ENCODE measurements around the gene ANP32B. TPM values are rescaled to one million over a fixed set of nuclear protein-coding genes. Genes with fewer than 3 reads are reported as not detected.

ANP32B gene
- total RNA-seq: 15.4 and 18.5 TPM in 2 replicates
- 64.3 and 75.3 TPM in 2 replicates for polyA plus RNA-seq

GRCh38 chr9:97982683-97983588 is at the start of gene ANP32B:
TSS of gene ANP32B (plus strand) at chr9:97983341. CDS start at chr9:97983556, 215 bp downstream.
- no peaks in the 10 kb centered on the region for H3K36me3 ChIP-seq (replicated peaks; ENCODE audit: insufficient read depth, low read depth)
- H3K27me3 ChIP-seq: no peaks in the 10 kb centered on the region
- 1% methylated on average over 49 of the region's 105 CpGs for WGBS (ENCODE audit: low lambda C conversion rate, missing lambda C conversion rate)
- H3K4me3 ChIP-seq: peak within 1 kb of the TSS; percentile 100
- peak; percentile 61 for TF ChIP-seq CTCF (IDR thresholded peaks at IDR 0.05; ENCODE audit: poor library complexity)
- no peak for TF ChIP-seq EZH2phosphoT487 (IDR thresholded peaks at IDR 0.05; ENCODE audit: low read depth, severe bottlenecking, unreplicated experiment)
- H3K79me2 ChIP-seq: peaks cover 30% of the 10 kb centered on the region
- no peaks in the 10 kb centered on the region for H3K9me2 ChIP-seq (replicated peaks; ENCODE audit: insufficient read depth)
- peak within 1 kb of the TSS; percentile 98 for H3K4me2 ChIP-seq
- H3K9me3 ChIP-seq (ENCODE audit: low read depth): no peaks in the 10 kb centered on the region
- peak; percentile 96 for DNase-seq (ENCODE audit: low spot score)
- peak within 1 kb of the TSS; percentile 100 for H3K27ac ChIP-seq
- H3K4me1 ChIP-seq (ENCODE audit: insufficient read depth): peaks cover 18% of the 10 kb centered on the region
- H4K20me1 ChIP-seq (ENCODE audit: insufficient read depth, poor library complexity, severe bottlenecking): peaks cover 11% of the 10 kb centered on the region
- H2AFZ ChIP-seq: peak within 1 kb of the TSS; percentile 98

GRCh38 chr9:97934321-97935115 is 48.6 kb upstream of the ANP32B start:
- Histone ChIP-seq H3K9me2 (replicated peaks; ENCODE audit: insufficient read depth) (no peaks in the 10 kb centered on the region), H4K20me1 (ENCODE audit: insufficient read depth, poor library complexity, severe bottlenecking) (no peaks in the 10 kb centered on the region), H3K36me3 (replicated peaks; ENCODE audit: insufficient read depth, low read depth) (no peaks in the 10 kb centered on the region), H3K9me3 (ENCODE audit: low read depth) (no peaks in the 10 kb centered on the region), H3K4me3 (no peak overlapping the region), H3K27ac (no peak overlapping the region), H3K4me2 (no peak overlapping the region), H3K4me1 (ENCODE audit: insufficient read depth) (no peaks in the 10 kb centered on the region), H2AFZ (no peak overlapping the region), H3K27me3 (peaks cover 74% of the 10 kb centered on the region), H3K79me2 (no peaks in the 10 kb centered on the region)
- TF ChIP-seq CTCF (IDR thresholded peaks at IDR 0.05; ENCODE audit: poor library complexity): no peak
- TF ChIP-seq EZH2phosphoT487 (IDR thresholded peaks at IDR 0.05; ENCODE audit: low read depth, severe bottlenecking, unreplicated experiment): no peak
- TF ChIP-seq EZH2 (IDR thresholded peaks at IDR 0.05; ENCODE audit: borderline replicate concordance): no peak
- WGBS (ENCODE audit: low lambda C conversion rate, missing lambda C conversion rate): 31% methylated on average over 5 of the region's 6 CpGs
- DNase-seq (ENCODE audit: low spot score): no peak

- H3K4me1 ChIP-seq (ENCODE audit: insufficient read depth): no peaks in the 10 kb centered on the region
- no peaks in the 10 kb centered on the region for H4K20me1 ChIP-seq (ENCODE audit: insufficient read depth, poor library complexity, severe bottlenecking)
- DNase-seq (ENCODE audit: low spot score): no peak
- no peaks in the 10 kb centered on the region for H3K79me2 ChIP-seq
- no peak for TF ChIP-seq CTCF (IDR thresholded peaks at IDR 0.05; ENCODE audit: poor library complexity)
- 65% methylated on average over 1 of the region's 1 CpG for WGBS (ENCODE audit: low lambda C conversion rate, missing lambda C conversion rate)
- H3K4me2 ChIP-seq: no peak overlapping the region
- H2AFZ ChIP-seq: no peak overlapping the region
- peaks cover 74% of the 10 kb centered on the region for H3K27me3 ChIP-seq
- no peaks in the 10 kb centered on the region for H3K9me2 ChIP-seq (replicated peaks; ENCODE audit: insufficient read depth)
- H3K9me3 ChIP-seq (ENCODE audit: low read depth): no peaks in the 10 kb centered on the region
- H3K4me3 ChIP-seq: no peak overlapping the region
- H3K36me3 ChIP-seq (replicated peaks; ENCODE audit: insufficient read depth, low read depth): no peaks in the 10 kb centered on the region
- H3K27ac ChIP-seq: no peak overlapping the region
Measured at GRCh38 chr9:97935276-97935675, 47.9 kb upstream of the ANP32B start.

Data from hepatocyte (in vitro differentiated cells).